Ishikawa (cell line): ENCODE data around the gene RNU6-9.

Source experiments
- CEBPB ChIP-seq: IDR thresholded peaks from 2 replicates; pipeline ENCODE4 v1.6.1; 2012
- CREB1 ChIP-seq: IDR thresholded peaks from 2 replicates; pipeline ENCODE4 v1.6.1; 2012; ENCODE audit warnings: low read depth
- EGR1 ChIP-seq: IDR thresholded peaks from 2 replicates; pipeline ENCODE4 v1.6.1; 2012
- EP300 ChIP-seq: IDR thresholded peaks from 2 replicates; pipeline ENCODE4 v1.6.1; 2012; ENCODE audit warnings: borderline replicate concordance
- FOXM1 ChIP-seq: IDR thresholded peaks from 2 replicates; pipeline ENCODE4 v1.6.1; 2012; ENCODE audit warnings: low read depth, borderline replicate concordance
- NFIC ChIP-seq: IDR thresholded peaks from 2 replicates; pipeline ENCODE4 v1.6.1; 2012
- RAD21 ChIP-seq: IDR thresholded peaks from 2 replicates; pipeline ENCODE4 v1.6.1; 2012; ENCODE audit warnings: low read depth
- TAF1 ChIP-seq: IDR thresholded peaks from 2 replicates; pipeline ENCODE4 v1.6.1; 2012; ENCODE audit warnings: low read depth, mild to moderate bottlenecking
- TCF12 ChIP-seq: IDR thresholded peaks from 2 replicates; pipeline ENCODE4 v1.6.1; 2012; ENCODE audit warnings: low read depth
- TEAD4 ChIP-seq: IDR thresholded peaks from 2 replicates; pipeline ENCODE4 v1.6.1; 2012
- YY1 ChIP-seq: IDR thresholded peaks from 2 replicates; pipeline ENCODE4 v1.6.1; 2012; ENCODE audit warnings: low read depth
- ZBTB7A ChIP-seq: IDR thresholded peaks from 2 replicates; pipeline ENCODE4 v1.6.1; 2012; ENCODE audit warnings: low read depth
- TF ChIP-seq, protein P1 (sequence below): IDR thresholded peaks from 2 replicates; pipeline ENCODE4 v1.6.1; 2012
- TF ChIP-seq, protein P2 (sequence below): IDR thresholded peaks from 2 replicates; pipeline ENCODE4 v1.6.1; 2012; ENCODE audit warnings: low read depth, mild to moderate bottlenecking
- TF ChIP-seq, protein P3 (sequence below): IDR thresholded peaks from 2 replicates; pipeline ENCODE4 v1.6.1; 2012

RNU6-9 gene

DNA sequence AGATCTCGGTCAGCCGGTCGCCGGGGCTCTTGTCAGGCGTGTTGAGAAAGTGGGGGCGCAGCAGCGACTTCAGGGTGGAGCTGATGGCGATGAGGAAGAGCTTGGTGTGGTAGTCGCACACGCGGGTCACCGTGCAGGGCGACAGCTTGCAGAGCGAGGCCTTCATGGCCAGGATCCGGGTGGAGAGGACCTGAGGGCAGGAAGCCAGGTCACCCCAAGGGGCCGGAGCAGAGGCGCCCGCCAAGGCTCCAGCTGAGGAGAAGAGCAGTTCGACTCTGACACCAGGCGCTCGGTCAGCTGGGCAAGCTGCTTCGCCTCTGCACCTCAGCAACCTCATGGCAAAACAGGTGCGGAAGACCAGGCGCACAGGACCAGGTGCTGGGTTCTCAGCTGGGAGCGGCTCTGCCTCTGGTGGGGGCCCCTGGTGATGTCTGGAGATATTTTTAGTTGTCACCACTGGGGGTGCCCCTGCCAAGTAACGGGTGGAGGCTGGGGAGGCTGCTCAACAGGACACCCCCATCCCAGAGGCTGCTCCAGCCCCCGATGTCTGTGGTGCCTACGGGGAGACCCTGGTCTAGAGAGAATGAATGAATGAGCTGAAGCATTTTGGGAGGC lies 17.9 kb upstream of the RNU6-9 start:
- TF ChIP-seq EGR1: no peak
- no peak for TF ChIP-seq EP300
- TF ChIP-seq, protein P1, sequence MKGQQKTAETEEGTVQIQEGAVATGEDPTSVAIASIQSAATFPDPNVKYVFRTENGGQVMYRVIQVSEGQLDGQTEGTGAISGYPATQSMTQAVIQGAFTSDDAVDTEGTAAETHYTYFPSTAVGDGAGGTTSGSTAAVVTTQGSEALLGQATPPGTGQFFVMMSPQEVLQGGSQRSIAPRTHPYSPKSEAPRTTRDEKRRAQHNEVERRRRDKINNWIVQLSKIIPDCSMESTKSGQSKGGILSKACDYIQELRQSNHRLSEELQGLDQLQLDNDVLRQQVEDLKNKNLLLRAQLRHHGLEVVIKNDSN: no peak
- TF ChIP-seq YY1: no peak
- TF ChIP-seq TCF12: no peak
- no peak for TF ChIP-seq TEAD4
- TF ChIP-seq TAF1: no peak
- no peak for TF ChIP-seq ZBTB7A
- TF ChIP-seq CREB1: no peak
- no peak for TF ChIP-seq FOXM1
- TF ChIP-seq, protein P2, sequence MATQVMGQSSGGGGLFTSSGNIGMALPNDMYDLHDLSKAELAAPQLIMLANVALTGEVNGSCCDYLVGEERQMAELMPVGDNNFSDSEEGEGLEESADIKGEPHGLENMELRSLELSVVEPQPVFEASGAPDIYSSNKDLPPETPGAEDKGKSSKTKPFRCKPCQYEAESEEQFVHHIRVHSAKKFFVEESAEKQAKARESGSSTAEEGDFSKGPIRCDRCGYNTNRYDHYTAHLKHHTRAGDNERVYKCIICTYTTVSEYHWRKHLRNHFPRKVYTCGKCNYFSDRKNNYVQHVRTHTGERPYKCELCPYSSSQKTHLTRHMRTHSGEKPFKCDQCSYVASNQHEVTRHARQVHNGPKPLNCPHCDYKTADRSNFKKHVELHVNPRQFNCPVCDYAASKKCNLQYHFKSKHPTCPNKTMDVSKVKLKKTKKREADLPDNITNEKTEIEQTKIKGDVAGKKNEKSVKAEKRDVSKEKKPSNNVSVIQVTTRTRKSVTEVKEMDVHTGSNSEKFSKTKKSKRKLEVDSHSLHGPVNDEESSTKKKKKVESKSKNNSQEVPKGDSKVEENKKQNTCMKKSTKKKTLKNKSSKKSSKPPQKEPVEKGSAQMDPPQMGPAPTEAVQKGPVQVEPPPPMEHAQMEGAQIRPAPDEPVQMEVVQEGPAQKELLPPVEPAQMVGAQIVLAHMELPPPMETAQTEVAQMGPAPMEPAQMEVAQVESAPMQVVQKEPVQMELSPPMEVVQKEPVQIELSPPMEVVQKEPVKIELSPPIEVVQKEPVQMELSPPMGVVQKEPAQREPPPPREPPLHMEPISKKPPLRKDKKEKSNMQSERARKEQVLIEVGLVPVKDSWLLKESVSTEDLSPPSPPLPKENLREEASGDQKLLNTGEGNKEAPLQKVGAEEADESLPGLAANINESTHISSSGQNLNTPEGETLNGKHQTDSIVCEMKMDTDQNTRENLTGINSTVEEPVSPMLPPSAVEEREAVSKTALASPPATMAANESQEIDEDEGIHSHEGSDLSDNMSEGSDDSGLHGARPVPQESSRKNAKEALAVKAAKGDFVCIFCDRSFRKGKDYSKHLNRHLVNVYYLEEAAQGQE: no peak
- no peak for TF ChIP-seq RAD21
- TF ChIP-seq CEBPB: no peak
- TF ChIP-seq, protein P3, sequence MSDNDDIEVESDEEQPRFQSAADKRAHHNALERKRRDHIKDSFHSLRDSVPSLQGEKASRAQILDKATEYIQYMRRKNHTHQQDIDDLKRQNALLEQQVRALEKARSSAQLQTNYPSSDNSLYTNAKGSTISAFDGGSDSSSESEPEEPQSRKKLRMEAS: no peak

DNA sequence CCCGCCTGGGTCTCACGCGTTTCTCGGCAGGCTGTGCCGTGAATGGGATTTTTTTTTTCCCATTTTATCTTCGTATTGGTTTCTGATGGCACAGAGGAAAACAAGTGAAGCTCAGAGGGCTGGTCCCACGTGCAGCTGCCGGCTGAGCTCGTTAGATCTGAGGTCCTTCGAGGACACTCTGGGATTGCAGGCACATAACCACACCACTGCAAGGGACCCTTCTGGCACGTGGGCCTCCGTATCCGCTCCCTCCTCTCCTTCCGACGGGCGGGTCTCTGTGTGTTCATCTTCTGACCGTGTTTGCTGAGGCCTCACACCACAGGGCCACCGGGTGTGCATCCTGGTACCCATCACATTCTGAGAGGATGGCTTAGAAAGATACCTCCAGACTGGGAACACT lies 17.2 kb upstream of the RNU6-9 start:
- TF ChIP-seq TCF12: no peak
- TF ChIP-seq TAF1: no peak
- no peak for TF ChIP-seq ZBTB7A
- TF ChIP-seq CEBPB: no peak
- no peak for TF ChIP-seq TEAD4
- TF ChIP-seq YY1: no peak
- TF ChIP-seq CREB1: no peak
- TF ChIP-seq, protein P2: no peak
- TF ChIP-seq, protein P3: no peak
- no peak for TF ChIP-seq FOXM1

DNA sequence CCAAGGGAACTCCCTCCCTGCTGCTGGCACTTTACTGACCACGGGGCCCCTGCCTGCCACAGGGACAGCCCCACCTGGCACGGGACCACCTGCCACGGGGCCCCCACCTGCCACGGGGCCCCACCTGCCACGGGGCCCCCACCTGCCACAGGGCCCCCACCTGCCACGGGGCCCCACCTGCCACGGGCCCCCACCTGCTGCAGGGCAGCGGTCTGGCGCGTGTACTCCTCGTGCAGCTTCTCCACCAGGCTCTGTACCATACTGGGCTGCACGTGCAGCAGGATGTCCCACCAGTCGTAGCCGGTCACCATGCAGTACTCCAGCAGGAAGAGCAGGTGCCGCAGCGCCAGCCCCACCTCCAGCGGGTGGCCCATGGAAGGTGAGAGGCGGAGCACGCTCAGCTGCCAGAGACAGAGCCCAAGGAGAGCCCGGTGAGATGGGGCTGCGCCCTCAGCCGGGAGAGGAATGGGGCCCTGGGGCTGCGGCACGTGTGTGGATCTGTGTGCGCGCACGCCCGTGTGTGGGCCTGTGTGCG lies 16.4 kb upstream of the RNU6-9 start:
- TF ChIP-seq EP300 (no peak), CEBPB (no peak), FOXM1 (no peak), TEAD4 (no peak), EGR1 (no peak), YY1 (no peak), TAF1 (no peak), CREB1 (no peak), RAD21 (no peak), TCF12 (no peak), NFIC (no peak), ZBTB7A (no peak)
- TF ChIP-seq, protein P1: no peak
- TF ChIP-seq, protein P2: no peak
- TF ChIP-seq, protein P3: no peak

DNA sequence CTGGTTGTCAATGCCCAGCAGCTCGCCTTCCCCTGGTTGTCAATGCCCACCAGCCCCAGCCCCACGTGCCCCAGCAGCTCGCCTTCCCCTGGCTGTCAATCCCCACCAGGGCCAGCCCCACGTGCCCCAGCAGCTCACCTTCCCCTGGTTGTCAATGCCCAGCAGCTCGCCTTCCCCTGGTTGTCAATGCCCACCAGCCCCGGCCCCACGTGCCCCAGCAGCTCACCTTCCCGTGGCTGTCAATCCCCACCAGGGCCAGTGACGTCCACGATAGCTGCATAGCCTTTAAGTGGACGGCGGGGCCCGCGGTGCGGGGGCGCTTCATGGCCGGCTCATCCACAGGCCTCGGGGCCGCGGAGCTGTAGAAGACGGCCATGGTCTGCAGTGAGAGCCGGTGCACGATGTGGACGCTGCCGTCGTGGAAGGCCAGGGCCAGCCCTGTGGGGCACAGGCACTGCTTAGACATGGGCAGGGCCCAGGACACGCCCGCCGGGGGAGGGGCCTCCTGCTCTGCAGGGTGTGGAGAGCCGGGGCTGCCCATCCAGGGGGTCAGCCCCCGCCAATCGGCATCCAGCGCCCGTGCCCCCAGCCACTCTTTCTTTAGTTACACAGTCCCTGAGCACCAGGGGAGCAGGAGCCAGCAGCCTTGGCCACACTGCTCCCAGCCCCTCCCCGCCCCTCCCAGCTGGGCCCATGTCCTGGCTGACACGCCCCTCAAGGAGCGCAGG lies 13.4 kb upstream of the RNU6-9 start:
- TF ChIP-seq TAF1 (no peak), CREB1 (no peak), CEBPB (no peak), RAD21 (no peak), EGR1 (no peak), TCF12 (no peak), FOXM1 (no peak), TEAD4 (no peak), NFIC (no peak)
- TF ChIP-seq, protein P3: no peak
